ENCODE results near the gene KCNK17. TPM values are rescaled to one million over a fixed set of nuclear protein-coding genes. Genes with fewer than 3 reads are reported as not detected.

KCNK17 gene
- total RNA-seq, 4 donors from 2014 or later = 0.79 to 2.3 (median 1.3) TPM; not detected in 1

DNA sequence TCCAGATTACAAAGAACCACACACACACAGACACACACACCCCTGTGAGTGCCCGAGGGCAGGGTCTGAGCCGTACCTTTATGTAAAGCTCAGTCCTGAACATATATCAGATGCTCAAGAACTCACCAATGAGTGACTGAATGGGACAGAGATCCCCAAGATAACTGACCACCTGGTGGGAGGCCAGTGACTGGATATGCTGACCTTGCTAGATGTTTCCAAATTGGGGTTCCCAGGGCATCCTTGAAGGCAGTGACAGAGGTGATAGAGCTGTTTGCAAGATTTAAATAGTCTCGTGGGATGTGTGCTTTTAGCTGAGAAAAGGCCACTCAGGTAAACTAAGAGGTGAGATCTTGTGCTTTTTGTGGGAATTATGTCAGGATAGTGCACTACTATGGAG lies 39.3 kb downstream of the KCNK17 start:
- no peak overlapping the region for H3K27ac ChIP-seq

DNA sequence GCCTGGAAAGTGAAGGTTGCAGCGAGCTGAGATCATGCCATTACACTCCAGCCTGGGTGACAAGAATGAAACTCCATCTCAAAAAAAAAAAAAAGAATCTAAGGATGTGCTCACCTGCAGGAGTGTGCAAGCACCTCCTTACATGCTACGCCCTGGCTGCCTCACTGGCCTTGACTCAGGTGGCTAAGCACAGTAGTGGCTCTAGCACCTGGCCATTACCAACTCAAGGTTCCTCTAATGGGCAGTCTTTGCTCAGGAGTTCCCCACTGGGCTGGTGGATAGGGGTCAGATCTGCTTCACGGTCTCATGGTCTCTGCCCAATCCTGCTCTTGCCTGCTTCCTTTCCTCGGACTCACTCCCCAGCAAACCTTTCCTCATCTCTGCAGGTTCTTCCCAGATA lies 39.7 kb downstream of the KCNK17 start:
- Histone ChIP-seq H3K4me1 (no peaks in the 10 kb centered on the region), H3K9me3 (no peaks in the 10 kb centered on the region), H3K4me3 (no peak overlapping the region), H3K27me3 (no peaks in the 10 kb centered on the region), H3K36me3 (no peaks in the 10 kb centered on the region), H3K27ac (no peak overlapping the region)
- DNase-seq = no peak
- no peak for TF ChIP-seq POLR2A (IDR thresholded peaks at IDR 0.05)
- TF ChIP-seq, protein P1, sequence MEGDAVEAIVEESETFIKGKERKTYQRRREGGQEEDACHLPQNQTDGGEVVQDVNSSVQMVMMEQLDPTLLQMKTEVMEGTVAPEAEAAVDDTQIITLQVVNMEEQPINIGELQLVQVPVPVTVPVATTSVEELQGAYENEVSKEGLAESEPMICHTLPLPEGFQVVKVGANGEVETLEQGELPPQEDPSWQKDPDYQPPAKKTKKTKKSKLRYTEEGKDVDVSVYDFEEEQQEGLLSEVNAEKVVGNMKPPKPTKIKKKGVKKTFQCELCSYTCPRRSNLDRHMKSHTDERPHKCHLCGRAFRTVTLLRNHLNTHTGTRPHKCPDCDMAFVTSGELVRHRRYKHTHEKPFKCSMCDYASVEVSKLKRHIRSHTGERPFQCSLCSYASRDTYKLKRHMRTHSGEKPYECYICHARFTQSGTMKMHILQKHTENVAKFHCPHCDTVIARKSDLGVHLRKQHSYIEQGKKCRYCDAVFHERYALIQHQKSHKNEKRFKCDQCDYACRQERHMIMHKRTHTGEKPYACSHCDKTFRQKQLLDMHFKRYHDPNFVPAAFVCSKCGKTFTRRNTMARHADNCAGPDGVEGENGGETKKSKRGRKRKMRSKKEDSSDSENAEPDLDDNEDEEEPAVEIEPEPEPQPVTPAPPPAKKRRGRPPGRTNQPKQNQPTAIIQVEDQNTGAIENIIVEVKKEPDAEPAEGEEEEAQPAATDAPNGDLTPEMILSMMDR (IDR thresholded peaks at IDR 0.05) = no peak
- intact Hi-C loops (cut with DNase I; ENCODE audit: low total_unique reads) = no loop called here

More for the DNA sequence above, 39.3 kb downstream of the KCNK17 start:
- H3K4me3 ChIP-seq = no peak overlapping the region
- no peaks in the 10 kb centered on the region for H3K9me3 ChIP-seq
- no peaks in the 10 kb centered on the region for H3K27me3 ChIP-seq
- H3K36me3 ChIP-seq = no peaks in the 10 kb centered on the region
- intact Hi-C loops (cut with DNase I; ENCODE audit: low total_unique reads) = no loop called here
- TF ChIP-seq, protein P1 (IDR thresholded peaks at IDR 0.05) = no peak
- TF ChIP-seq POLR2A (IDR thresholded peaks at IDR 0.05) = no peak
- DNase-seq = no peak
- no peaks in the 10 kb centered on the region for H3K4me1 ChIP-seq

DNA sequence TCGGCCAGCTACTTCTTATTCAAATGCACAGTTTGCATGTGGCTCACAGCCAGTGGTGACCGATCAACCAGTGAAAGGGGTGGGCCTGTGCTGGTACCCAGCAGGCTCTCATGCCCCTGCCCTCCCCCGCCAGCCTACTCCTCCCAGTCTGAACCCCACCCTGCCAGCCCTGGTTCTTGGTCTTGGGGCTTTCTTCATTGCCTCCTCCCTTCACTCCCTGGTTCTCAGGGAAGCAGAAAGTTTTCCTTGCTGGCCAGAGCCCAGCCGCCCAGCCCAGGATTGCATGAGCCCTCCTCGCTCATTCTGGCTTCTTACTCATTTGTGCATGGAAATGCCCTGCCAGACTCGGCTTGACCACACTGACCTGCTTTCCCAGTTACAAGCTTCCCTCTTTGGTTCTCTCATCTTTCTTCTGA lies 40.8 kb downstream of the KCNK17 start:
- Histone ChIP-seq H3K27me3 (no peaks in the 10 kb centered on the region), H3K9me3 (no peaks in the 10 kb centered on the region), H3K4me3 (no peak overlapping the region), H3K36me3 (no peaks in the 10 kb centered on the region), H3K4me1 (no peaks in the 10 kb centered on the region), H3K27ac (no peak overlapping the region)
- no peak for DNase-seq
- no peak for TF ChIP-seq POLR2A (IDR thresholded peaks at IDR 0.05)
- intact Hi-C loops (cut with DNase I; ENCODE audit: low total_unique reads) = no loop called here

DNA sequence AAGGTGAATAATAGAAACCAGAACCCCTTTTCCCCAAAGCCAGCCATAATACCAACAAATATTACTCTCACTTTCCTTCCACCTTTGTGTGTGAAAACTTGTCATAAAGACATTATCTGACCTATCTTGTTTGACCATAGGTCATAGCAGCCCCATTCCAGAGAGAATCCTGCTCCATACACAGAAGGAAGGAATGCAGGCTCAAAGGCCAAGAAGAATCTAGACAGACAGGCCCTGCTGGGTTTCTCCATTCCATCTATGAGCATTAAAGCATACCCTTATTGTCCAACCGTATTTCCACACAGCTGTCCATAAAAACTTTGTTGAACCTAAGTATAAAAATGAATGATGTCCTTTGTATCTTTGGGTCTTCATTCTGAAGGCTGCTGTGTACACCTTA lies 44.3 kb downstream of the KCNK17 start:
- intact Hi-C loops (cut with DNase I; ENCODE audit: low total_unique reads) = no loop called here
- H3K27ac ChIP-seq = no peak overlapping the region
- DNase-seq = no peak
- no peaks in the 10 kb centered on the region for H3K36me3 ChIP-seq
- no peaks in the 10 kb centered on the region for H3K4me1 ChIP-seq
- H3K9me3 ChIP-seq = no peaks in the 10 kb centered on the region
- no peak overlapping the region for H3K4me3 ChIP-seq
- no peak for TF ChIP-seq POLR2A (IDR thresholded peaks at IDR 0.05)
- TF ChIP-seq, protein P1 (IDR thresholded peaks at IDR 0.05) = no peak
- H3K27me3 ChIP-seq = no peaks in the 10 kb centered on the region

DNA sequence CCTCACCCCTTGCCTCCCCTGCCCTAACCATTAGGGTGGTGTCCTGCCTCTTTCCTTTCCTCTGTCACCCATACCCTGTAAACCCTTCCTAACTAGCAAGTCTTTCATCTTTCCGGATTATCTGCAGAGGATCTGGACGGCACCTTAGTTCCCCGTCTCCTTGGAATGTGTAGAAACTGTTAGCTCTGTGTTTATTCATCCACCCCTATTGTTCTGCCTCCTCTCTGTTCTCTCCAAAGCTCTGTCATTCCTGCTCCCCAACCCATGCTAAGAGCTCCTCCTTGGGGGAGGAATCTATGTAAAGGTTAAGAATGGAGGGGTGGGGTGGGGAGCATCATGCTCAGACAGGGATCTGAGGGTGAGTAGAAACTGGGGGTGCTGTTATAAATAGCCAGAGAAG lies 45.5 kb downstream of the KCNK17 start:
- Histone ChIP-seq H3K9me3 (no peaks in the 10 kb centered on the region), H3K36me3 (no peaks in the 10 kb centered on the region), H3K4me3 (no peak overlapping the region), H3K27ac (no peak overlapping the region), H3K27me3 (no peaks in the 10 kb centered on the region), H3K4me1 (no peaks in the 10 kb centered on the region)
- TF ChIP-seq POLR2A (IDR thresholded peaks at IDR 0.05) = no peak
- TF ChIP-seq, protein P1 (IDR thresholded peaks at IDR 0.05) = no peak
- no peak for DNase-seq
- intact Hi-C loops (cut with DNase I; ENCODE audit: low total_unique reads) = no loop called here

DNA sequence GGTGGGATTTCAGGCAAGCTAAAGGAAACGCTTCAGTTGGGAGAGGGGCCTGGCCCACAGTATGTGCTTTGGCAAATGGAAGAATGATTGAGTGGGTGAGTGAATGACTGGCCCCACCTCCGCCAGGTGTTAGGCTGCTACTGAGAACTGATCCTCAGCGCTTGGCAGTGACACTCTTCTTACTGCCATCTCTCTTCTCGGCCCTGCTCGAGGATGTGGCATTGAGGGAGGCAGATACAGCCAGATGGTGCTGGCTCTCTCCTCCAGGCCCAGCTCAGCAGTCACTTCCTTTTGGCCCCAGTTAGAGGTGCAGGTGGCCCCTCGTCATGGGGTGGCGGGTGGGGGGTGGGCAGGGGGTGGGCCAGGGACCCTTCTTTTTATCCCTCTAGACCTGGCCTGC lies 46.0 kb downstream of the KCNK17 start:
- Histone ChIP-seq H3K27ac (no peak overlapping the region), H3K27me3 (no peaks in the 10 kb centered on the region), H3K4me3 (no peak overlapping the region), H3K36me3 (no peaks in the 10 kb centered on the region), H3K4me1 (no peaks in the 10 kb centered on the region), H3K9me3 (no peaks in the 10 kb centered on the region)
- no peak for DNase-seq
- TF ChIP-seq POLR2A (IDR thresholded peaks at IDR 0.05) = no peak
- TF ChIP-seq, protein P1 (IDR thresholded peaks at IDR 0.05) = no peak
- intact Hi-C loops (cut with DNase I; ENCODE audit: low total_unique reads) = no loop called here
